HG03135 (cell line): ENCODE data around the gene RTL10.
"Not testable (repeated sequence)": the region's sequence is repeated elsewhere in the genome, so short reads cannot be mapped to it uniquely, and the experiment has no call there.

Experiments
- ATAC-seq: cut with Tn5 transposase; IDR thresholded peaks from one replicate; pipeline ENCODE4 v1.9.1; 2021; ENCODE audit warnings: mild to moderate bottlenecking, moderate library complexity; ENCODE audit not compliant: unreplicated experiment

Gene RTL10

GRCh38 chr22:19889951-19890350, 35.3 kb upstream of the RTL10 start:
- no peak for ATAC-seq

GRCh38 chr22:19888131-19888746, 33.6 kb upstream of the RTL10 start:
- no peak for ATAC-seq

GRCh38 chr22:19887256-19887985, 32.7 kb upstream of the RTL10 start:
- no peak for ATAC-seq

GRCh38 chr22:19886605-19887255, 32.1 kb upstream of the RTL10 start:
- no peak for ATAC-seq

GRCh38 chr22:19885841-19886592, 31.3 kb upstream of the RTL10 start:
- ATAC-seq = no peak

GRCh38 chr22:19884954-19885751, 30.5 kb upstream of the RTL10 start:
- no peak for ATAC-seq

- no peak for ATAC-seq
Observed at GRCh38 chr22:19884161-19884953, 29.7 kb upstream of the RTL10 start.

- not testable (repeated sequence) for ATAC-seq
Observed at GRCh38 chr22:19883446-19883845, 28.8 kb upstream of the RTL10 start.

- no peak for ATAC-seq
Observed at GRCh38 chr22:19882446-19883381, 28.0 kb upstream of the RTL10 start.

- no peak for ATAC-seq
Observed at GRCh38 chr22:19880786-19881569, 26.3 kb upstream of the RTL10 start.

- ATAC-seq = no peak
Observed at GRCh38 chr22:19879992-19880785, 25.5 kb upstream of the RTL10 start.

GRCh38 chr22:19879643-19879991, 24.9 kb upstream of the RTL10 start:
- no peak for ATAC-seq

- no peak for ATAC-seq
Observed at GRCh38 chr22:19879246-19879570, 24.5 kb upstream of the RTL10 start.

GRCh38 chr22:19878461-19879245, 24.0 kb upstream of the RTL10 start:
- no peak for ATAC-seq

- ATAC-seq = no peak
Observed at GRCh38 chr22:19877626-19878339, 23.1 kb upstream of the RTL10 start.
